Activated CD8-positive, alpha-beta memory T cell treated with anti-CD3 and anti-CD28 coated beads for 24 hours (primary cell): Measurements from ENCODE around the gene MKRN2.
"Not testable (repeated sequence)": the region's sequence is repeated elsewhere in the genome, so short reads cannot be mapped to it uniquely, and the experiment has no call there.

Experiments
- DNase-seq: peaks from one replicate; pipeline ENCODE4 v3.0.0-alpha.2; 2020

The MKRN2 gene

GRCh38 chr3:12590096-12590495 lies 33.2 kb downstream of the MKRN2 start:
- no peak for DNase-seq

- DNase-seq = no peak
These were observed 34.6 kb downstream of the MKRN2 start for GRCh38 chr3:12591456-12591855.

- no peak for DNase-seq
These were observed 35.3 kb downstream of the MKRN2 start for GRCh38 chr3:12591997-12592715.

GRCh38 chr3:12593473-12593872 lies 36.6 kb downstream of the MKRN2 start:
- DNase-seq = no peak

- no peak for DNase-seq
These were observed 42.0 kb downstream of the MKRN2 start for GRCh38 chr3:12598890-12599289.

- DNase-seq = no peak
These were observed 44.2 kb downstream of the MKRN2 start for GRCh38 chr3:12601072-12601471.

- DNase-seq = no peak
These were observed 47.1 kb downstream of the MKRN2 start for GRCh38 chr3:12603969-12604368.

- DNase-seq = no peak
These were observed 51.5 kb downstream of the MKRN2 start for GRCh38 chr3:12608376-12608775.

- DNase-seq = no peak
These were observed 54.2 kb downstream of the MKRN2 start for GRCh38 chr3:12611117-12611516.

- DNase-seq = no peak
These were observed 55.8 kb downstream of the MKRN2 start for GRCh38 chr3:12612514-12613226.

- no peak for DNase-seq
These were observed 56.4 kb downstream of the MKRN2 start for GRCh38 chr3:12613250-12613649.

GRCh38 chr3:12615266-12615665 lies 58.4 kb downstream of the MKRN2 start:
- DNase-seq = no peak

GRCh38 chr3:12618426-12618825 lies 61.5 kb downstream of the MKRN2 start:
- no peak for DNase-seq

GRCh38 chr3:12620305-12620704 lies 63.4 kb downstream of the MKRN2 start:
- no peak for DNase-seq

- DNase-seq = no peak
These were observed 63.8 kb downstream of the MKRN2 start for GRCh38 chr3:12620729-12621128.

- no peak for DNase-seq
These were observed 65.4 kb downstream of the MKRN2 start for GRCh38 chr3:12622335-12622734.

- no peak for DNase-seq
These were observed 67.2 kb downstream of the MKRN2 start for GRCh38 chr3:12624056-12624455.

GRCh38 chr3:12624964-12625363 lies 68.1 kb downstream of the MKRN2 start:
- not testable (repeated sequence) for DNase-seq

- DNase-seq = no peak
These were observed 70.5 kb downstream of the MKRN2 start for GRCh38 chr3:12627370-12627769.

GRCh38 chr3:12628813-12629212 lies 71.9 kb downstream of the MKRN2 start:
- DNase-seq = no peak

- no peak for DNase-seq
These were observed 72.7 kb downstream of the MKRN2 start for GRCh38 chr3:12629560-12629959.

- no peak for DNase-seq
These were observed 73.4 kb downstream of the MKRN2 start for GRCh38 chr3:12630292-12630691.

GRCh38 chr3:12630843-12631242 lies 74.0 kb downstream of the MKRN2 start:
- DNase-seq = not testable (repeated sequence)

- DNase-seq = no peak
These were observed 75.6 kb downstream of the MKRN2 start for GRCh38 chr3:12632523-12632922.

- DNase-seq = no peak
These were observed 76.2 kb downstream of the MKRN2 start for GRCh38 chr3:12633108-12633507.
